Breast epithelium (tissue), 4 donors: ENCODE results near the gene TCEAL8. TPM values are rescaled to one million over a fixed set of nuclear protein-coding genes. Genes with fewer than 3 reads are reported as not detected.

Experiments
- DNase-seq, 2 donors: peaks; one replicate each; pipeline ENCODE4 v3.0.0-alpha.2; 2019; ENCODE audit warnings: low spot score in 2 of 2
- H3K27ac ChIP-seq, 2 donors: fragments of 200-600 bp; sonication (generic) in 1 of 2; one replicate each; pipeline ENCODE4 v1.5.1; 2016 to 2019; ENCODE audit warnings: mild to moderate bottlenecking in 1 of 2
- H3K27me3 ChIP-seq, 2 donors: fragments of 200-600 bp; sonication (generic) in 1 of 2; one replicate each; pipeline versions ENCODE4 v1.5.1 to v1.6.0; 2017 to 2019; ENCODE audit warnings: control low read depth in 1 of 2, mild to moderate bottlenecking in 1 of 2
- H3K36me3 ChIP-seq: fragments of 200-600 bp; one replicate; pipeline ENCODE4 v1.5.1; 2019
- H3K4me1 ChIP-seq, 2 donors: fragments of 200-600 bp; sonication (generic); one replicate each; pipeline ENCODE4 v1.5.1; 2016 to 2019; ENCODE audit warnings: control low read depth in 1 of 2
- H3K4me3 ChIP-seq, 3 donors: fragments of 200-600 bp; sonication (generic); 1 replicate in 2 of 3; 2 replicates in 1 of 3; pipeline ENCODE4 v1.5.1; 2016 to 2019; ENCODE audit warnings: mild to moderate bottlenecking in 3 of 3, moderate library complexity in 2 of 3
- H3K9me3 ChIP-seq, 2 donors: fragments of 200-600 bp; sonication (generic) in 1 of 2; one replicate each; pipeline ENCODE4 v1.5.1; 2016 to 2019; ENCODE audit warnings: control low read depth in 1 of 2
- CTCF ChIP-seq, 3 donors: fragments of 450-650 bp; IDR thresholded peaks; one replicate each; pipeline ENCODE4 v1.5.1; 2016 to 2017; ENCODE audit warnings: antibody characterized with exemption in 3 of 3, mild to moderate bottlenecking in 3 of 3, moderate library complexity in 3 of 3
- POLR2A ChIP-seq: fragments of 450-650 bp; IDR thresholded peaks from one replicate; pipeline ENCODE4 v1.6.1; 2016; ENCODE audit warnings: antibody characterized with exemption, mild to moderate bottlenecking, moderate library complexity
- POLR2AphosphoS5 ChIP-seq, 3 donors: sonication (generic); formaldehyde crosslinking; IDR thresholded peaks; one replicate each; pipeline ENCODE4 v1.6.1; 2017; ENCODE audit warnings: antibody characterized with exemption in 3 of 3
- intact Hi-C: fragments of 100-400 bp; cut with DNase I; formaldehyde crosslinking; loops from one replicate; pipeline ENCODE4 v1.15.1; 2023; ENCODE audit warnings: low total_unique reads
- total RNA-seq, 3 donors: library from RNA; depleted of rRNA; stranded (reverse); fragments of >200 nt; gene quantifications; one replicate each; pipeline ENCODE4 v1.1.0, GENCODE V29; 2016

TCEAL8 gene
- total RNA-seq: 10 to 100 TPM; 52.2 to 79.6 (median 58.5) TPM

- intact Hi-C loops: no loop called here
- Histone ChIP-seq H3K27me3 (peaks cover 0 to 40% of the 10 kb centered on the region in 2 donors), H3K4me1 (no peaks in the 10 kb centered on the region), H3K36me3 (no peaks in the 10 kb centered on the region), H3K9me3 (no peaks in the 10 kb centered on the region), H3K27ac (peak within 1 kb of the TSS; percentile 80 to 90), H3K4me3 (peak within 1 kb of the TSS; percentile 55 to 72 (median 61))
- peak; percentile 67 for DNase-seq
- TF ChIP-seq POLR2A (peak; percentile 37), POLR2AphosphoS5 (IDR thresholded peaks at IDR 0.05) (peak in 2 of 3 donors; percentile 20 to 77), CTCF (IDR thresholded peaks at IDR 0.05) (no peak)
These were observed at the start of gene TCEAL8 for GRCh38 chrX:103254921-103255493. Gene TCEAL8 (minus strand): TSS chrX:103255155. CDS start chrX:103253979, 1,176 bp downstream.

GRCh38 chrX:103304705-103305104 is 49.8 kb upstream of the TCEAL8 start:
- H3K9me3 ChIP-seq: no peaks in the 10 kb centered on the region
- DNase-seq: no peak
- no peak overlapping the region for H3K4me3 ChIP-seq
- intact Hi-C loops: no loop called here
- no peak overlapping the region for H3K27ac ChIP-seq
- TF ChIP-seq POLR2AphosphoS5 (IDR thresholded peaks at IDR 0.05) (no peak), CTCF (IDR thresholded peaks at IDR 0.05) (no peak), POLR2A (no peak)
- peaks cover 0 to 40% of the 10 kb centered on the region in 2 donors for H3K27me3 ChIP-seq
- H3K36me3 ChIP-seq: no peaks in the 10 kb centered on the region
- H3K4me1 ChIP-seq: no peaks in the 10 kb centered on the region

GRCh38 chrX:103293118-103293517 is 38.2 kb upstream of the TCEAL8 start:
- TF ChIP-seq POLR2AphosphoS5 (IDR thresholded peaks at IDR 0.05) (no peak), CTCF (IDR thresholded peaks at IDR 0.05) (no peak), POLR2A (no peak)
- intact Hi-C loops: no loop called here
- H3K4me1 ChIP-seq: no peaks in the 10 kb centered on the region

GRCh38 chrX:103279624-103280023 is 24.7 kb upstream of the TCEAL8 start:
- Histone ChIP-seq H3K27me3 (peaks cover 3 to 61% of the 10 kb centered on the region in 2 donors), H3K4me3 (no peak overlapping the region), H3K4me1 (no peaks in the 10 kb centered on the region), H3K9me3 (no peaks in the 10 kb centered on the region), H3K36me3 (no peaks in the 10 kb centered on the region), H3K27ac (no peak overlapping the region)
- intact Hi-C loops: no loop called here
- DNase-seq: no peak
- TF ChIP-seq CTCF (IDR thresholded peaks at IDR 0.05): no peak
- no peak for TF ChIP-seq POLR2AphosphoS5 (IDR thresholded peaks at IDR 0.05)
- no peak for TF ChIP-seq POLR2A

More at GRCh38 chrX:103293118-103293517, 38.2 kb upstream of the TCEAL8 start:
- H3K36me3 ChIP-seq: no peaks in the 10 kb centered on the region
- no peak overlapping the region for H3K4me3 ChIP-seq
- H3K27me3 ChIP-seq: peaks cover 0 to 38% of the 10 kb centered on the region in 2 donors
- DNase-seq: no peak
- peaks cover 0 to 6% of the 10 kb centered on the region in 2 donors for H3K9me3 ChIP-seq
- no peak overlapping the region for H3K27ac ChIP-seq

- H3K27ac ChIP-seq: peak within 1 kb of the TSS in 1 of 2 donors; percentile 40
- intact Hi-C loops: no loop called here
- DNase-seq: peak in 1 of 2 donors; percentile 19
- no peaks in the 10 kb centered on the region for H3K36me3 ChIP-seq
- no peaks in the 10 kb centered on the region for H3K4me1 ChIP-seq
- H3K4me3 ChIP-seq: peak within 1 kb of the TSS in 2 of 3 donors; percentile 40 to 56
- TF ChIP-seq POLR2AphosphoS5 (IDR thresholded peaks at IDR 0.05): no peak
- TF ChIP-seq POLR2A: no peak
- no peak for TF ChIP-seq CTCF (IDR thresholded peaks at IDR 0.05)
- no peaks in the 10 kb centered on the region for H3K9me3 ChIP-seq
- peaks cover 3 to 76% of the 10 kb centered on the region in 2 donors for H3K27me3 ChIP-seq
These were observed 21.6 kb upstream of the TCEAL8 start, which contains the start of gene TCEAL5 for GRCh38 chrX:103276581-103277002. Gene TCEAL5 (minus strand): TSS chrX:103276750. CDS start chrX:103274563, 2,187 bp downstream.
